RWPE1 (cell line): Measurements from ENCODE around the gene COBLL1.
"Not testable (repeated sequence)": the region's sequence is repeated elsewhere in the genome, so short reads cannot be mapped to it uniquely, and the experiment has no call there.

Experiments used
- CTCF ChIA-PET: fragments of 350-600 bp; sonication (Branson Sonifier 250); formaldehyde crosslinking; extraction: SDS; loops from one replicate; lab custom pipeline; 2021; lab: Yijun Ruan, JAX
- POLR2A ChIA-PET: fragments of 400-600 bp; formaldehyde crosslinking; extraction: SDS; loops from one replicate; lab custom pipeline; 2020; ENCODE audit warnings: antibody characterized with exemption; ENCODE audit not compliant: low non-redundant PET; lab: Yijun Ruan, JAX
- DNase-seq: peaks from one replicate; pipeline ENCODE4 v3.0.0; 2012; ENCODE audit warnings: low spot score
- H3K27ac ChIP-seq: fragments of 450-650 bp; 2 replicates; pipeline ENCODE4 v1.5.1; 2017
- TF ChIP-seq, protein P1 (sequence below): fragments of 450-650 bp; conservative IDR thresholded peaks from 2 replicates; pipeline ENCODE4 v1.5.1; 2017; ENCODE audit warnings: low read depth, mild to moderate bottlenecking

The COBLL1 gene

GRCh38 chr2:164717000-164717803 lies 124.4 kb downstream of the COBLL1 start:
- TF ChIP-seq, protein P1, sequence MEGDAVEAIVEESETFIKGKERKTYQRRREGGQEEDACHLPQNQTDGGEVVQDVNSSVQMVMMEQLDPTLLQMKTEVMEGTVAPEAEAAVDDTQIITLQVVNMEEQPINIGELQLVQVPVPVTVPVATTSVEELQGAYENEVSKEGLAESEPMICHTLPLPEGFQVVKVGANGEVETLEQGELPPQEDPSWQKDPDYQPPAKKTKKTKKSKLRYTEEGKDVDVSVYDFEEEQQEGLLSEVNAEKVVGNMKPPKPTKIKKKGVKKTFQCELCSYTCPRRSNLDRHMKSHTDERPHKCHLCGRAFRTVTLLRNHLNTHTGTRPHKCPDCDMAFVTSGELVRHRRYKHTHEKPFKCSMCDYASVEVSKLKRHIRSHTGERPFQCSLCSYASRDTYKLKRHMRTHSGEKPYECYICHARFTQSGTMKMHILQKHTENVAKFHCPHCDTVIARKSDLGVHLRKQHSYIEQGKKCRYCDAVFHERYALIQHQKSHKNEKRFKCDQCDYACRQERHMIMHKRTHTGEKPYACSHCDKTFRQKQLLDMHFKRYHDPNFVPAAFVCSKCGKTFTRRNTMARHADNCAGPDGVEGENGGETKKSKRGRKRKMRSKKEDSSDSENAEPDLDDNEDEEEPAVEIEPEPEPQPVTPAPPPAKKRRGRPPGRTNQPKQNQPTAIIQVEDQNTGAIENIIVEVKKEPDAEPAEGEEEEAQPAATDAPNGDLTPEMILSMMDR, result peak; percentile 67
- DNase-seq, result no peak
- H3K27ac ChIP-seq, result no peak overlapping the region
- POLR2A ChIA-PET, result no interaction called here
- CTCF ChIA-PET, result interaction anchor here (0.6 kb wide), 2 partner anchors 52 to 226 kb away, joined by 3 read pairs; no protein-coding TSS in a partner anchor

DNA sequence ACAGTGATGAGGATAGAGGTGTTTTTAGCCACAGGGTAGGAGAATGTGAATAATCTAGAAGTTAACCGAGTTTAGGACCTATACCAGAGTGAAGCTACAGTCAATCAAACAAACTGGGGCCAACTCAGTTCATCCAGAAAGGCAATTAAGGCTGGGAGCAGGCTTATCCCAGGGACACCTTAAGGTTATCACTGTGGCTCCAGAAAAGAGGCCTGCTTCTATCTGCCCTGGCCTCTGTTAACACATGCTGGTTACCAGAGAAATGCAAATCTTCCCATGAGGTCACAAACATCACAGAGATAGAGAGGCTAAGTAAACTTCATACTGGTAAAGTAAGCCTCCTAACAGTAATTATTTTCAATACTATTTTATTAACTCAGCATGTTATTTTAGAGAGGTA lies 127.2 kb downstream of the COBLL1 start:
- H3K27ac ChIP-seq, result no peak overlapping the region
- ChIA-PET POLR2A (no interaction called here), CTCF (interaction anchor here (0.6 to 0.8 kb wide), 2 partner anchors 70 to 93 kb away, joined by 3 to 4 read pairs; partner anchors contain the start of gene GRB14)
- TF ChIP-seq, protein P1, result no peak
- DNase-seq, result no peak

- TF ChIP-seq, protein P1, result no peak
- CTCF ChIA-PET, result no interaction called here
- no peak overlapping the region for H3K27ac ChIP-seq
- POLR2A ChIA-PET, result no interaction called here
- DNase-seq, result no peak
Observed at GRCh38 chr2:164711766-164712138, 129.9 kb downstream of the COBLL1 start.

GRCh38 chr2:164710837-164711765 lies 130.5 kb downstream of the COBLL1 start:
- DNase-seq, result no peak
- CTCF ChIA-PET, result no interaction called here
- POLR2A ChIA-PET, result no interaction called here
- TF ChIP-seq, protein P1, result no peak
- 0 out of 2 replicates have a peak overlapping the region, but pooled peaks have one; percentile 22 for H3K27ac ChIP-seq

- POLR2A ChIA-PET, CTCF ChIA-PET: not testable (repeated sequence)
- DNase-seq, result peak; percentile 14
- H3K27ac ChIP-seq, result 0 out of 2 replicates have a peak overlapping the region, but pooled peaks have one; percentile 22
Observed at GRCh38 chr2:164710252-164710836, 131.3 kb downstream of the COBLL1 start.

DNA sequence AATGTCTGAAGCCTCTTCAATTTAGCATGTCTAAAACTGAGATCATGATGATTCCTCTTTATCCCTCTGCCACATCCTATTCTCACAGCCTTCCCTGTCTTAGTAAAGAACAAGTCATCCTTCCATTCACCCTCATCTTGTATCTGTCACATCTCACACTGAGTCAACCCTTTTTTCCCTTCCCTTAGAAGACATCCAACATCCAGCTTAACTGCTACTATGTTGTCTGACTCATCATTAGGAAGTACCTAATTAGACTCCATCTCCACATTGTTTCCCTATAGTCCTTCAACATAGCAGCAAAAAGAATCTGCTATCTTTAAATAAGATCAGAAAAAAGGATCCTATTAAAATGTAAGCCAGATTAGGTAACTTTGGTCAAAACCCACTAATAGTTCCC lies 135.1 kb downstream of the COBLL1 start:
- no peak overlapping the region for H3K27ac ChIP-seq
- ChIA-PET CTCF (interaction anchor here (0.7 kb wide), 1 partner anchor 252 kb away, joined by 5 read pairs; no protein-coding TSS in a partner anchor), POLR2A (no interaction called here)
- DNase-seq, result peak; percentile 15
- TF ChIP-seq, protein P1, result no peak
